NCI-H2081 treated with DMSO at 0.1 percent for 48 hours (cell line): ENCODE measurements around the gene TELO2.

Experiments
- DNase-seq: peaks from one replicate; lab custom pipeline; 2025; lab: John Stamatoyannopoulos, UW

The TELO2 gene

DNA sequence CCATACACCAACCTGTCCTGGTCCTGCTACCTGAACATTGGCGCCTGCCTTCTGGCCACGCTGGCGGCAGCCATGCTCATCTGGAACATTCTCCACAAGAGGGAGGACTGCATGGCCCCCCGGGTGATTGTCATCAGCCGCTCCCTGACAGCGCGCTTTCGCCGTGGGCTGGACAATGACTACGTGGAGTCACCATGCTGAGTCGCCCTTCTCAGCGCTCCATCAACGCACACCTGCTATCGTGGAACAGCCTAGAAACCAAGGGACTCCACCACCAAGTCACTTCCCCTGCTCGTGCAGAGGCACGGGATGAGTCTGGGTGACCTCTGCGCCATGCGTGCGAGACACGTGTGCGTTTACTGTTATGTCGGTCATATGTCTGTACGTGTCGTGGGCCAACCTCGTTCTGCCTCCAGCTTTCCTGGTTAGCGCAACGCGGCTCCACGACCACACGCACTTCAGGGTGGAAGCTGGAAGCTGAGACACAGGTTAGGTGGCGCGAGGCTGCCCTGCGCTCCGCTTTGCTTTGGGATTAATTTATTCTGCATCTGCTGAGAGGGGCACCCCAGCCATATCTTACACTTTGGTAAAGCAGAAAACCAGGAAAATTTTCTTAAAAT, 61.8 kb downstream of the TELO2 start:
- DNase-seq, result no peak

DNA sequence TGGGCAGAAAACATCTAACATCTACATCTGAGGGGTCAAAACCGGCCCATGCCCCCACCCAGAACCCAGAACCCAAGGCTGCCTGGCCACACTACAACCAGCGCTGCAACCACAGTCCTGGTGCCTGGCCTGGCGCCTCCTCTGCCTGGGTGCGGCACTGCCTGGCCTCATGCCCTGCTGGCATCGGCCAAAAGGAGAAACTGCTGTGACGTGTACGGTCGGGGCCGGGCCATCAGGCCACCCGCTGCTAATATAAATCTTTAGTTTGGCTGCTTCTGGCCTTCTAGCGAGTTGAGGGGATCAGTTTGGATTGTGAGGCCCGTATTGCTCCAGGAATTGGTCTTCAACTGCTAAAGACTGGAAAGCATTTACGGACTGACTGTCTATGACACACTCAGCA, 63.1 kb downstream of the TELO2 start:
- DNase-seq, result no peak

DNA sequence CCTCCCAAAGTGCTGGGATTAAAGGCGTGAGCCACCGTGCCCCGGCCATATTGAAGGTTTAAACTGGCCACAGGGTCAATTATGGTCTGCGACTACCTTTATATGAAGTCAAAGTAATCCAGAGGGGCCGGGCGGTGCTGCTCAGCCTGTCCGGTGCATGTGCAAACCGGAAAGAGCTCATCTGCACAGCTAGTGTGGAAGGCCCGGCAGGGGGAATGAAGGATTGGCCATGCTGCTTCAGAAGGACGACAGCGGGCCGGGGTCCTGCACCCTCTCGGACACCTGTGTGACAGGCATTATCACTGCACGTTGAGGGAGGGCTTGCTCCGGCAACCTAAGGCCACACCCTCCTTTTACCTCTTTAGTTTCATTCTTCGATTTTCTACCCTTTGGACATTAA, 63.9 kb downstream of the TELO2 start:
- no peak for DNase-seq

DNA sequence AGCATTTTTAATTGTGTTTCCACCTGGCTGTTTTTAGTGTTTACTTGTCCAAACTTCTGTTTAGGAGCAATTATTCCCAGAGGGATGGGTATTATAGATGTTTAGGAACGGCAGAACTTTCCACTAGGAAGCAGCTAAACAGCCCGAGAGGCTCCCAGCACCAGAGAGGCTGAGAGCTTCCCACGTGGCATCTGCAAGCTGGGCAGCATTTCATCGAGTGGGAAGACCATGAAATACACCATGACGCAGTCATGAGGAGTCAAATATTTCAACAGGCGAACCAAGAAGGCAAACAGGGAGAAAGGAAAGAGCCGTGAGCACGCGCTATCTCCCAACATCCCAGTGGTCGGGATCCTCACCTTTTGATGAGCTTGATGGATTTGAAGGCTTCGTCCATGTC, 64.4 kb downstream of the TELO2 start:
- DNase-seq, result no peak

DNA sequence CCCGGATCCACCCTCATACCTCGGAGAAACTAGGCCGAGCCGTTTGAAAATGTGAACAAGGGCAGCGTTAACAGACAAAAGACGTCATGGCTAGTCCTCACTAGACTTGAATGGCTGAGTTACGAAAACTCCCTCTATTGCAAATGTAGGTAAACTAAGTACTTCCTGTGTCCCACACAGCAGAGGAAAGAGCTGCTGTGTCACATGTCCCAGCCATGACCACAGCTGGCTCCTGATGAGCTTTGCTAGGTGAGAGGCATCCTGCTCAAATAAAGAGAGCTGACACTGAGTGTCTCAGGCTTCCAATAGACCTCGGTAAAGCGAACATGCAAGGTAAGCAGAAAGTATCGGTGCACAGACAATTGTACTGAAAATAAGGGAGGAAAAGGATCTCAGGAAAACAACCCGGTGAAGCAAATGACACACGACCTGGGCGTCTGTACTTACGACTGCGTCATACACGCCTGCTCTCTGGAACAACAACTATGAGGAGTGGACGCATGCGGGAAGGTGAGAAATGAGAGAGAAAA, 66.4 kb downstream of the TELO2 start:
- no peak for DNase-seq
